GM18873 (cell line): ENCODE data around the gene SLFNL1.

Experiments
- ATAC-seq: cut with Tn5 transposase; IDR thresholded peaks from one replicate; pipeline ENCODE4 v1.9.1; 2021; ENCODE audit warnings: mild to moderate bottlenecking, moderate library complexity, moderate number of reproducible peaks; ENCODE audit not compliant: unreplicated experiment, low FRiP score

The SLFNL1 gene

DNA sequence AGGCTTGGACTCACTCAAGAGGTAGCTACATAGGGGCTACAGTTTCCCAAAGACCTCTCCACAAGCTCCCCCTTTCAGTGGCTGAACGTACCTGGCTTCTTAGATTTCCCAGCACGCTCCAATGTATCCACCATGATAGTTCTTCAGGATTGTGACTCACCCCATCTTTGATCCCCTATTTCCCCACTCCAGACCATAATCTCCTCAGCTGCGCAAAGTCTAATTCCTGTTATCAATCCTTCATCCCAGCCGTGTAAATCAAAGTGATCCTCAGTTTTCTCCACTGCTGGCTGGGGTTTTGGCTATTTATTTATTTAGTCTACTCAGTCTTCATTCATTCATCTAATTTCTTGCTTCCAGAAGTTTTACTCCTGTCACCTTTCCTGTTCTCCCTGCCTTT is 55.1 kb downstream of the SLFNL1 start:
- no peak for ATAC-seq
